KOPT-K1 (cell line): ENCODE results near the gene ATG4D.
"Not testable (repeated sequence)": the region's sequence is repeated elsewhere in the genome, so short reads cannot be mapped to it uniquely, and the experiment has no call there.

Experiments
- H3K27ac ChIP-seq: fragments of 200-600 bp; sonication (generic); 2 replicates; pipeline ENCODE4 v1.5.1; 2016; ENCODE audit warnings: antibody characterized with exemption, mild to moderate bottlenecking, low read depth, low read length; ENCODE audit not compliant: poor library complexity, severe bottlenecking
- H3K36me3 ChIP-seq: fragments of 200-600 bp; sonication (generic); 2 replicates; pipeline ENCODE4 v1.5.1; 2017; ENCODE audit warnings: antibody characterized with exemption, mild to moderate bottlenecking, low read length, moderate library complexity; ENCODE audit not compliant: insufficient read depth
- H3K9me3 ChIP-seq: fragments of 200-600 bp; sonication (generic); 2 replicates; pipeline ENCODE4 v1.5.1; 2017; ENCODE audit warnings: antibody characterized with exemption, low read length, mild to moderate bottlenecking; ENCODE audit not compliant: insufficient read depth, poor library complexity, severe bottlenecking

ATG4D gene

DNA sequence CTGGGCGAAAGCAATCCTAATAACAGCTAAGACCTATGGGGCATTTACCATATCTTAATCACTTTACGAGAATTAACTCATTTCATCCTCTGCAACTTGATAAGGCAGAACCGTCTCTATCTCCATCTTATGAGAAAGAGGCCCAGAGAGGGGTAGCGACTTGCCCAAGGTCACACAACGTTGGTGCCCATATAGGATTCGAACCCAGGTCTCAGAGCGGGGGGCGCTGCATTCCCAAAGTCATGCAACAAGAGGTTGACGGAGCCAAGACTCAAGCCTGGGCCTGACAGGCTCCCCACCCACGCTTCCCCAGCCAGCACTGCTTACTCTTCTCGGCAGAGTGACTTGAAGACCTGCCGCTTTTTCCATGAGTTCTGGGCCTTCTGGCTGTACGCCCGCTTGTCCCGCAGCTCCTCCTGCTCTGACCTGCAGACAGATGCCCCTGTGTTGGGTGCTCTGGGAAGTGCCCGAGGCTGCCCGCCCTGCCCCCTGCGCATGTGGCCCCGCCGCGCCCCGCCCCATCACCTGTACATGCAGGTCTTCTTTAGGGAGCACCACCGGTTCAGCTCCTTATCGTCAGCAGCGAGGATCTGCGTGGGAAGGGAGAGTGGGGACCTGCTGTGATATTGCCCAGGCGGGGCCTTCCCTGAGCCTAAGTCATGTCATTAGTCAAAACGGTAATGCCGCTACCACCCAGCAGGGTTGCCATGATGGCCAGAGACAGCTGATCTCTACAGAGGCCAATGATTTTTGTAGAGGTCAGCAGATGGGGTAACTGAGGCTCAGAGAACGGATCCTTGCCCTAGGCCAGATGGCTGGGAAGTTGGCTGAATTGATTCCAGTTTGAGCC, 11.3 kb downstream of the ATG4D start:
- Histone ChIP-seq H3K9me3 (no peaks in the 10 kb centered on the region), H3K36me3 (peaks cover 94% of the 10 kb centered on the region)

DNA sequence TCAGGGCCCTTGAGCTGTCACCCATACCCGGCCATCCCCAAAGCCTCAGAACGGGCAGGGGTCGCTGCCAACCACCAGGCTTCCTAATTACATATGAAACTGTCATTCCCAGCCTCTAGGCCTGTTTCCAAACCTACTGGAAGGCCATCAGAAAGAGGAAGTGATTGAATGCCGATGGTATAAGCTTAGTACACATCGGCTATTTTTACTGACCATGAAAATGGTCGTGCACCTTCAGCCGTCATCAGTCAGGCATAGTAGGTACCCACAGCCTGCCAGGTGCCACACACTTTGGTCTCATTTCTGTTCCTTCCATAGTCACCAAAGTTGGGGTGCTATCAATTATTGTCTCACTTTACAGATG, 11.9 kb downstream of the ATG4D start:
- H3K36me3 ChIP-seq, result peaks cover 94% of the 10 kb centered on the region
- no peaks in the 10 kb centered on the region for H3K9me3 ChIP-seq
- peak overlapping the region; percentile 99 for H3K27ac ChIP-seq

More for the DNA sequence above, 11.3 kb downstream of the ATG4D start:
- peak overlapping the region; percentile 99 for H3K27ac ChIP-seq

DNA sequence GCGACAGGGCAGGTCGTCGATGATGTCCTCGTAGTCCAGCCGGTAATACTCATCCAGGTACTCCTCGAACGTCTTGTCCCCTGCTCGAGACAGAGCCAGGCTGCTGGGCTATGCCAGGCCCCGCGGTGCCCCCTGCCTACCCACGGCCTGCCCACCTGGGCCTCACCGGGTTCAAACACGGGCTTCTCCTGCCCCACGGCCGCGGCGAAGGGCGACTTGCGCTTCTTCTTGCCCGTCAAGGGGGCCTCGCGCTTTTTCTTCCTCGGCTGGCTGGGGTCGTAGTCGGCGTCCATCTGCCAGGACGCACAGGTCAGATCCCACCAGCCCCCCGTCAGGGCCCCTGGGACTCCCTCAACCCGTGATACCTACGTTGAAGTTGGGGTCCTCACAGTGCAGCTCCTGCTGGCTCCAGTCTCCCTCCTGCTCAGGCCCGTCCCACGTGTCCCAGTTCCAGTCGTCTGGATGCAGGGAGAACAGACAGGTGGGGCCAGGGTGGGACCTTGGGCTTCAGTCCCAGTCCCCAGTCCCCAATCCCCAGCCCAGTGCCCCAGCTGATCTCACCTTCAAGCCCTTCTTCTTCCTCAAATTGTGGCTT, 14.0 kb downstream of the ATG4D start:
- H3K36me3 ChIP-seq, result peaks cover 94% of the 10 kb centered on the region
- no peaks in the 10 kb centered on the region for H3K9me3 ChIP-seq
- no peak overlapping the region for H3K27ac ChIP-seq

DNA sequence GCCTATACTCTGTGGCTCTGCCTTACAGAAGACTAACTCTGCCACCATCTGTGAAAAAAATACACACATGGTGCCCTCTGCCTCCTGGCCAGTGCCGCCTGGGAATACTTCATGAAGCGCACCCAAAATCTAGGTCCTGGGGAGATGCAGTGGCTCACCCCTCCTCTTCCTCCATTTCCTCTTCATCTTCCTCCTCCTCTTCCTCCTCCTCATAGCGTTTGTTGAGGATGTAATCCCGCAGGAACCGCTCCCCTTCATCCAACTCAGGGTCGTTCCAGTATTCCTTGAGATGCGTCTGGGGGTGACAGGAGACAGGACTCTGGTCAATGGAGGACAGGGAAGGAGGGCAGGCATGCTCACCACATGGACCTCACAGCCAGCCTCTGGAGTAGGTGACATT, 16.4 kb downstream of the ATG4D start:
- H3K27ac ChIP-seq, result no peak overlapping the region
- H3K9me3 ChIP-seq, result no peaks in the 10 kb centered on the region
- peaks cover 86% of the 10 kb centered on the region for H3K36me3 ChIP-seq

DNA sequence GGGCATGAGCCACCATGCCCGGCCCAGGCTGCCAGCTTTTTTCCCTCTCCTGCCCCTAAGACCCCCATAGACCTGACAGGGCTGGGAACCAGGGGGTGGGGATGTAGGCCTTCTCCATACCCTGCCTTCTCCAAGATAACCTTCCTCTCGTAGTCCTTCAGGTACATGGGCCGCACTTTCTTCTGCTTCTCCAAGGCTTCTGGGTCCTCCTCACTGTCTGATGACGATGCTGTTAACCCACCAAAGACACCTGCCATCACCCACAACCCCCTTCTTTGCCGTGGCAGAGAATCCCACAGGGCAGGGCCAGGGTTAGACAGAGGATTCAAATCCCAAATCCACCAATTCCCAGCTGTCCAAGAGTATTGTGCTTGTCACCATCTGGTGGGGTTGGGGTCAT, 18.9 kb downstream of the ATG4D start:
- no peak overlapping the region for H3K27ac ChIP-seq
- peaks cover 69% of the 10 kb centered on the region for H3K36me3 ChIP-seq
- H3K9me3 ChIP-seq, result no peaks in the 10 kb centered on the region

DNA sequence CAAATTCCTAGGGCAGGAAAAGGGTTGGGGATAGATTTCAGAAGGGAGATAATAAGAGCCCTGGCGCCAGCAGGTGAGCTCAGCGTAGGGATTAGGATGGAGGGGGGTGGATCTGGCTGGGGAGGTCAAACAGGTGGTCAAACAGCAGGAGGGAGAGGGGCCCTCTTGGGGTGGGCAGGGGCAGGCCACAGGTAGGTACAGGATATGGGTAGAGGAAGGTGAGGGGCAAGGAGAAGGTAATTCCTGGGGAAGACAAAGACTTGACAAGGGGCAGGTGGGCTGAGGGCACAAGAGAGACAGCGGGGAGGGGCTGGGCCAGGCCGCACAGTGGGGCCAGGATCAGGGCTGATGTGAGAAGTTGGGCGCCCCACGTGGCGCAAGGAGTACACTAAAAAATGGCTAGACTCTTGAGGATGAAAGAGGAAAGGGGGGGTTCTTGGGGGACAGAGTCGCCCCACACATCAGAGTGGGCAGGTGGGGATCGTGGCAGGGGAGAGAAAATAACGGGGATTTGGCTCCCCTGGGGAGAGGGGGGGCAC, 21.4 kb downstream of the ATG4D start:
- peaks cover 44% of the 10 kb centered on the region for H3K36me3 ChIP-seq
- H3K27ac ChIP-seq, result peak overlapping the region; percentile 97
- H3K9me3 ChIP-seq, result no peaks in the 10 kb centered on the region

DNA sequence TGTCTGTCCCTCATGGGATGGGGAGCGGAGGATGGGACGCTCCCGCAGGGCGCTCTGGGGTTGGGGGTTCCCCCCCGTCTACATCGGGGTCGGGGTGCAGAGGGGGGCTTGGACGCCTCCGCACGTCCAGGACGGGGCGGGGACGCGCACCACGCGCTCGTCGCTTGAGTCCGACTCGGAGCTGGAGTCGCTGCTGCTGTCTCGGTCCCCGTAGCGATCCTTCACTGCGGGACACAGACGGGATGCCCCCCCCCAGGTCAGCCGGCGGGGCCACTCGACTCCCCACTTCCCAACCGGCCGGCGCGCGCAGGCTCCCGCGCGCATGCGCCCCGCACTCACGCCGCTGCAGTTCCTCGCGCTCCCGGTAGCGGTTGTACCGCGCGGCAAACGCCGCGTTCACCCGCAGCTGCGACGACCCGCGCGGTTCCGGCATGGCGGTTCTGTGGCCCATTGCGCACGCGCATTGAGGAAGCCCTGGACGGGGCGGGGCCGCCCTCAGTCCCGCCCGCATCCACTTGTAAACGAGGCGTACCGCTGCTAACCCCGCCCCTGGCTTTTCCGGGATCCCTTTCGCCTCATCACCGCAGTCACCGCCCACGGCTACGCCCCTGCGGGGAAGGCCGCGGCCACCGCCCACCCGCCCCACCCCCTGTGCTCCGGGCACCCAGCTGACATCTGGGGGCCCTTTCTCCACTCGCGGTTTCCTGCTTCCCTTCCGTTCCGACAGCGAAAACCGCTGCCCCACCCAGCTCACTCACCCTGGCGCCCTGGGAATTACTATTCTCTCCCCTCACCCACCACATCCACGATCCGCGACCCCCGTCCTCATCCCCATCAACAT, 22.1 kb downstream of the ATG4D start, which contains the start of gene KRI1:
KRI1 (minus strand) TSS at position 444 of the 841 bp plus-strand sequence; CDS start at position 433, 11 bp downstream.
- H3K9me3 ChIP-seq, result no peaks in the 10 kb centered on the region
- H3K36me3 ChIP-seq, result peaks cover 37% of the 10 kb centered on the region
- peak within 1 kb of the TSS; percentile 97 for H3K27ac ChIP-seq

DNA sequence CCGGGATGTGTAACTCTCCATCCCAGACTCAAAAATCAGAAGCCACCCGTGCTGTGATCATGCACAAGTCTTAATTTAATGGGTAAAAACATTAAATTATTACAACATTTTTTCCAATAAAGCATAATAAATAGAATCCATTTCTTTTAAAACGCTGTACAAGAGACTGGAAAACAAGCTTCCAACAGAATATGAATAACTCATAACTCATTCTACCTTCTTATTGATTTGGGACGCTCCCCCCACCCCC, 22.6 kb downstream of the ATG4D start:
- H3K27ac ChIP-seq, result peak overlapping the region; percentile 97
- no peaks in the 10 kb centered on the region for H3K9me3 ChIP-seq
- H3K36me3 ChIP-seq, result peaks cover 31% of the 10 kb centered on the region

DNA sequence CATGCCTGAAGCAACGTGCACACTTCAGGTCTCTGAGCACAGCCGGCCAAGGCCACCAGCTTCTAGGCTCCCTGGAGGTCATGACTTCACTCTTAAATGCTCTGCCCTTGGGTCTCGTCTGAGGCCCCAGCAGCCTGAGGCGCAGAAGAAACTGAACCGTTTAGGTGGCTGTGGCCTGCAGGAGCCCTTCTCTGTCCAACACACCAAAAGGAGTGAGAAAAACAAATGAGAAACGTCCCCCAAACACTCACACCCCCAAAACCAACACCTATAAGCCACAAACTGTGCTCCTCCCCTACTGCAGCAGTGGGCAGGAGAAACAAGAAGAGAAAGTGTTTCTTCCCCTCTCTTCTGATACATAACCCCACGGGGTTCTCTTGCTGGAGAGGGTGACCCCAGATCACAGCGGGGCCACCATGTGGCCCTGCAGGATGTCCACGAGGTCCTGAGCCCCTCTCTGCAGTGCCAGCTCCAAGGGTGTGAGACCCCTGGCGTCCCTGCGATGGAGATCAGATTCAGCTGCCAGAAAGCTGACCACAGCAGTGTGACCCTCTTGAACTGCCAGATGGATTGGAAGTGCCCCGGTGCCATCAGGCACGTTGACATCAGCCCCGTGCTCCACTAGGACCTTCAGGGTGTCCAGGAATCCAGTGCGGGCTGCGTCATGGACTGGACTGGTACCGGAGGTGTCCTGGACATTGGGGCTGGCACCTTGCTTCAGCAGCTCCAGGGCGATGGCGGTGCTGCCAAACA, 23.1 kb downstream of the ATG4D start:
- H3K9me3 ChIP-seq, result no peaks in the 10 kb centered on the region
- peaks cover 26% of the 10 kb centered on the region for H3K36me3 ChIP-seq
- peak overlapping the region; percentile 97 for H3K27ac ChIP-seq

DNA sequence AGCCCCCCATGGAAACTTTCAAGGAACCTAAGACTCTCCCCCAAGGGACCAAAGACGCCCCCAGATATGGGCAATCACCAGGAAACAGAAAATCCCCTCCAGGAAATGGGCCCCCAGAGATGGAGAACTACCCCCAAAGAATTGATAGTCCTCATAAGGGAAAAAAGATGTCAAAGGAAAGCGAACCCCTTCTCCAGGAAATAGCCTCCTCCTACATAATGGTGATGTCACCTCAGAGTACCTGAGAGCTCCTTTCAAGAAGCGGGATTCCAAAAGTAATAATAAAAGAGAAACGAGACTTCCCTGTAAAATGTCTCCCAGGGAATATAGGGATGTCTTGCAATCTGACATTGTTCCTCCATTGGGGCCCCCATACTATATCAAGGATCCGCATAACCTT, 24.0 kb downstream of the ATG4D start:
- no peaks in the 10 kb centered on the region for H3K9me3 ChIP-seq
- H3K36me3 ChIP-seq, result peaks cover 18% of the 10 kb centered on the region
- peak overlapping the region; percentile 97 for H3K27ac ChIP-seq

DNA sequence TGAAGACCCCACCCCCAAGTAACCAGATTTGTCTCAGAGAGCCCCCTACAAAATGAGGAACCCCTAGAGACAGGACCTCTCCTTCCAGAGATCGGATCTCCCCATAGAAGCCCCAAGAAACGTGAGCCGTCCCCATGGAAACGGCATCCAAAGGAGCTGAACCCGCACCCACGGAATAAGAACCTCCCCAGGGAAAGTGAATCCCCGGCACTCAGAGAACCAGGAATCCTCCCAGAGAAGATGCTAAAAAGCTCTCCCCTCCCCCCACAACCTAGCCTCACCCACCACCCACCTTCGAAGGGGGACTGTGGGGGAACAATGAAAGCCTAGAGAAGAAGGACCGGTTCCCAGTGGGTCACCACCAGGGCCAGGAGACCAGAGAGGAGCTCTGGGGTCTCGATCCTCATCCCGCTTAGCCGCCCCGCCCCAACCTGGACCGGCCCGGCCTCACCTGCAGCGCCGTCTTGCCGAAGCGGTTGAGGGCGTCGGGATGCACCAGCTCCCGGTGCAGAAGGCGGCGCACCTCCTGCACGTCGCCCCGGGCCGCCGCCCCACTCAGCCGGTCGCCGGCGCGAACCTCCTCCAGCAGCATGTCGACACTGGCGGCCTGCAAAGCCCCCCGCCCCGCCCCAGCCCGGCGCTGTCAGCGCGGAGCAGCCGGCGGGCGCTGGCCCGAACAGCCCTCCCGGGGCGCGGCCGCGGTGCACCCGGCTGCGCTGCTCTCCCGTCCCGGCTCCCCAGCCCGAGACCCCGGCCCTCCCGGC, 24.5 kb downstream of the ATG4D start:
- H3K27ac ChIP-seq, result peak overlapping the region; percentile 97

DNA sequence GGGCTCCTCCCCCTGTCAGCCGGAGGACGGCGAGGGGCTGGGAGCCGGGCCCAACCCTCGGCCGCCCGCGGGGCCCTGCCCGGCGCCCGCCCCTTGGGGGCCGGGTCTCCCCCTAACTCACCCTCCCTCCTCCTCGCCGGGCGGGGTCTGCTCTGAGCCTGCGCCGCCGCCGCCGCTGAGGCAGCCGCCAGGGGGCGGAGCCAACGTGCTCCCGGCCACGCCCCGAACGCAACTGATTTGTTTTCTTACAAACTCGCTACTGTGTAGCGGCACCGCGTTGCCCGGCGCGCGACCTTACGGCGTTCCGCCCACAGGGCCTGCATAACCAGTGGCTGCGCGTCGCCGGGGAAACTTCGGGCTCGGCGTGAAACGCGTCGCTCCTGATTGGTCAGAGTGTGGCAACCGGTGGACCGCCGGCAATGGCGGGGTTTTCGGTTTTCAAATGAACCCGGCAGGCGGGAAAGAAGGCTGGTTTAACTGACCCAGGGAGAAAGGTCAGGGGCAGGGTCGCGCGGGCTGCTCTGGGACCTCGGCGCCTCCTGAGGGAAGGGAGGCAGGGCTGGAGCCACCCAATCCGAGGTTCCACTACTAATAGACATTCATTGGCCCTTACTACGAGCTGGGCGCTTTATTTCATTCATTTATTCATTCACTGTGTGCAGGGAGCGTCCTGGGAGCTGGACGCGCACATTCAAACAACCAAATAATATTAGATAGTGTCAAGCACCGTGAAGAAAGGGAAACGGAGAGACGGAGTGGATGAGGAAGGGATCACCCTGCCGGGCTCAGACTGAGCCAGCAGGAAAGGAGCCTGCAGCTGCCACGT, 25.3 kb downstream of the ATG4D start, which contains the start of gene CDKN2D:
CDKN2D (minus strand) TSS at position 154 of the 826 bp plus-strand sequence. CDS start 326 bp downstream, outside the sequence.
- Histone ChIP-seq H3K9me3 (no peaks in the 10 kb centered on the region), H3K36me3 (peaks cover 15% of the 10 kb centered on the region; the same call in 1 of the 2 replicates), H3K27ac (peak within 1 kb of the TSS; percentile 97)

More for the DNA sequence above, 24.5 kb downstream of the ATG4D start:
- Histone ChIP-seq H3K36me3 (peaks cover 15% of the 10 kb centered on the region; the same call in 1 of the 2 replicates), H3K9me3 (no peaks in the 10 kb centered on the region)

DNA sequence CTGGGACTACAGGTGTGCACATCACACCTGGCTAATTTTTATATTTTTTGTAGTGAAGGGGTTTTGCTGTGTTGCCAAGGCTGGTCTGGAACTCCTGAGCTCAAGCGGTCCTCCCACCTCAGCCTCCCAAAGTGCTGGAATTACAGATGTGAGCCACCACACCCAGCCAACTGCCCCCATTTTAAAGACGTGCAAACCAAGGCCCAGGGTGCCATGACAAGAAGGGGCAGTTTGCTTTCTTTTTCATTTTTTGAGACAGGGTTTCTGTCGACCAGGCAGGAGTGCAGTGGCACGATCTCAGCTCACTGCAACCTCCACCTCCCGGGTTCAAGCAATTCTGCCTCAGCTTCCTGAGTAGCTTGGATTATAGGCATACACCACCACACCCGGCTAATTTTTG, 30.1 kb downstream of the ATG4D start:
- H3K27ac ChIP-seq, H3K9me3 ChIP-seq, H3K36me3 ChIP-seq: not testable (repeated sequence)
